CMK (cell line): Measurements from ENCODE around the gene ADORA1.

Source experiments
- DNase-seq: peaks from one replicate; pipeline ENCODE4 v3.0.0-alpha.2; 2010; ENCODE audit warnings: low read depth

Gene ADORA1

DNA sequence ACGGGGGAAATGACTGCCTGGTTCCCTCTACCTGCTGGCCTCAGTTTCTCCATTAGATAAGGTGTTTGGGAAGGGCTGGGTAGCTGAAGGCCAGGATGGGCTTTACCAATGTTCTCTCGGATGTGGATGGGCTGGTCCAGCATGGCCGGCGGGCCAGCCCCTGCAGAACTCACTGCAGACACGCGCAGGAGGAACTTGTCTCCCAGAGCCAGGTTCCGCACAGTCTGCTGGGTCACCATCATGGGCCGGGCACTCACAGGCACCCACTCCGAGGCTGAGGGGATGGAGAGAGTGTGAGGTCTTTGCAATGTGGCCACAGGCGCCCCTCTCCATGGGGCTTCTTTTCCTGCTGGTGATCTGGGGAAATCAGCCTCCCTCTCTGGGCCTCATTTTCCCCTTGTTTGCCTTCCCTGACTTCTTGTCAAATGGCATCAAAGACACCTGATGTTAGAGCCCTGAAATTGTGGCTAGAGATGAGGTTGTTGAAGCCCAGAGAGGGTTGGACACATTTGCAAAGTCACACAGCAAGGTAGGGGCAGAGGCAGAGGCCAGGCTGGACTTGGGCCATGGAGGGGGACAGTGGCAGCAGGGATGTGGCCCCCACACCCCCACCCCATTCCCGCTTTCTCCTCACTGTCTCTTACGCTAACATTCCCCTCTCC lies 46.9 kb downstream of the ADORA1 start:
- no peak for DNase-seq

DNA sequence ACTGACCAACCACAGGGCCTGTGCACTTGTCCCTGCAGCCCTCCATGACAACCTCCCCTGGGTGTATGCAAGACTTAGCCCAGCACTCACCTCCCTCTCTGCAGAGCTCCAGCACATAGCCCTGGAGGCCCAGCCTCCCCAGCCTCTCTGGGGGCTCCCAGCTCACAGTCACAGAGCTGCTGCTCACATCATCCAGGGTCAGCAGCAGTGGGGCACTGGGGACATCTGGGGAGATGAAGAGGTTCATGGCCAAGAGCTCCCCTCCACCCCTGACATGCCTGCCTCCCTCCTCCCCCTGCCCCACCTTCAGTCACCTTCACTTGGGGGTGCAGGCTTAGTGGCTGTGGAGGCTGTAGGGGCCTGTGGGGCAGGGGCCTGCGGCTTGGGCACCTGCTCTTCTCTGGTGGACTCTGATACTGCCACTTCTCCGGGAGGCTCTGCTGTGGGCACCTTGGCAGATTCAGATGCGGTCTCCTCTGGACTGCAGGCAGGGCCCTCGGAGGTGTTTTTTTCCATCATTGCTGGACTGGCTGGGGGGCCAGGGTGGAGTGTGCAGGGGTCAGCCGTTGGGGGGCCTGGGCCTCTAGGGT lies 47.8 kb downstream of the ADORA1 start, which contains the start of gene MYBPH:
MYBPH (minus strand) TSS at position 590 of the 590 bp plus-strand sequence; CDS start at position 519, 71 bp downstream.
- no peak for DNase-seq

DNA sequence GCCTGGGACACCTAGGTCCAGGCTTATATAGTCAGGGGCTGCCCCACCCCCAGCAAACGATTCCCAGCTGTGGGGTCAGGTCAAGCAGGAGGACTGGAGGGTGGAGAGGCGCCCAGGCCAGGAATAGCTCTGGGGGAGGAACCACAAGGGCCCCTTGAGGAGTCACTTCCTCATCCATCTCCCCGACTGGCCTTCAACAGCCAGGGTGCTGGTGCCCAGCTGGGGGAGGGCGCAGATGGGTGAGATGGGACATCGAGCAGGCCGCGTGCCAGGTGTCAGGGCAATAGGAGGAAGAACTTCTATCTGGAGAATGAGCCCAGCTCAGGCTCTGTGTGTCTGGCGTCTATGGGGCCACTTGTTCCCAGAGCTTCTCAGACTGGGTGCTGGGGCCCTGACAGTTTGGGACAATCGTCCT lies 48.3 kb downstream of the ADORA1 start:
- no peak for DNase-seq

DNA sequence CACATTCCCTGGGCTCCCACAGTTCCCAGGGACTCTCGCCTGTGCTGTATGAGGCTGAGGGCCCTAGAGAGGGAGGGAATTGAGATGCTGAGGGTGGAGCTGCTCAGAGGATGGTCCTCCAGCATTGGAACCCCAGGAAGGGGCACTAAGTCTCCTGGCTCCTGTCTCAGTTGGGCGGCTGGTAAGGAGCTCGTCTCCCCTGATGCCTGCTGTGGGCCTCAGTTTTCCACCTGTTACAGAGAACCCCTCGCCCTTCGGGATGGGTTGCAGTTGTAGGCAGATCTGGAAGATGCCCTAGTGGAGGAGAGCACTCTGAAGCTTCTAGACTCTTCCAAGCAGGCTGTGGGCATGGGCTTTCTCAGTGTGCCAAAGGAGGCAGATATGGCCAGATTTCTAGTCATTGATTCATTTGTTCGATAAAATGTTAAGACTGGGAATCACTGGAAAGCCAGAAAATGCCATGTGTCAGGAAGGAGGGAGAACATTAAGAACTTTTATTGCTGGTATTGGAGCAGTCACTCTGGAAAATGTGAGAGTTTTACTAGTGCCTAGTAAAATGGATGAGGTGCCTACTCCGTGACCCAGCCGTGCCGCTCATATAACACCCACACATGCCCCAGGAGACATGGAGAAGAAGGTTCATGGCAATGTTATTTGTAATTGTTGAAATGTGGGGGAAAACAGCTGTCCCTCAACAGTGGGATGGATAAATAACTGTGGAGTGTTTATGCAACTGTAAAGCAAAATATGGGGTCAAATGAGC lies 48.9 kb downstream of the ADORA1 start:
- no peak for DNase-seq

DNA sequence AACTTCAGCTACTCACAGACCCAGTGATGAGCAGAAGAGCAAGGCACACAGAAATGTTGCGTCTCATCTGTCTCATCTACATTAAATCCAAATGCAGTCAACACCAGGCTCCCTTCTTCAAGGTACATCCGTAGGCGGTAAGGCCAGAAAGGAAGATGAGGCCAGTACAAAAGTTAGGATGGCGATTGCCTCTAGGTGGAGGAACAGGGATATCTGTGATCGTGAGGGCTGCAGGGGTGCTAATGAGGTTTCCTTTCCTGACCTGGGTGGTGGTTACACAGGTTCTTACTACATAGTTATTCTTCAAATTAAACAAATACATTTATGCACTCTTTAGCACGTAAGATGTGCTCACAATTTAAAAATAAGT lies 49.5 kb downstream of the ADORA1 start:
- no peak for DNase-seq

DNA sequence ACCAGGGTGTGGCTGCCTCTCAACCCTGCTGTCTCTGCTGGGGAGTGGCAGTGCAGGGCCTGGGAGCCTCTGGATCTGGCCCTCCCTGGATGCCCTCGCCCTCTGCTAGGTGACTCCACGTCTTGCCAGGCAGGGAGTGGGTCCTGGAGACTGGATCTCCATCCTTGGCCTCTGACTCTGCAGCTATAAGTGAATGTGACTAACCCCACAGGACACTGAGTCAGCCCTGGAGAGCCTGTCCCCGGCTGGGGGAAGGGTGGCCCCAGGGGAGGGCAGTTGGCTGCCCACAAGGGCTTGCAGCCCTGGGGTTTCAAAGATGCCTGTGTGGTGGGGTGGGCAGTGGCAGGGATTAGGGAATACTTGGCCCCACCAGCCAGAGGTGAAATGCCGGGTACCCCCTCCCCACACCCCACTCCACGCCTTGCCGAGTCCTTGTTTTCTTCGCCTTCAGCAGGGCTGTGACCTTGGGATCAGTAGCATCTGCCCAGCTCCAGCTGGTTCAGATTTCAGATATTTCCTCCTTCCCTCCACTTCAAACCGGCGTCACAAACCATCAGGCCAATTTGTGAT lies 50.0 kb downstream of the ADORA1 start:
- no peak for DNase-seq

DNA sequence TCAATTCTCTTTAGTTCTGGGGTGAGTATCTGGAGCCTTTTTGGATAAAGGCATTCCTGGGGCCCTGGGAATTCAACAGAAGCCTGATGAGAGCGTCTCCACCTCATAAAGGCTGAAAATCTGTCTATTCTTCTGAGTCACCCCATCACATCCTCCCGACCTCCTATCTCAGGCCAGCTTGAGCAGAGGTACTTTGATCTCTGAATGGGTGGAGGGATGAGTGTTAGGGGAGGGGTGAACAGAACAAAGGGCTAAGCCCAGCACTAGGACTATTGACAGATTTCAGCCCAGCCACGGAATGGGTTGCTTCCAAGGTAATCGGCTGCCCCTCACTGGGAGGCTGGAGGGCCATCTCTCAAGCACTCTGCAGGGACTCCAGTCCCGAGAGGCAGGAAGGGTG lies 50.6 kb downstream of the ADORA1 start:
- no peak for DNase-seq

DNA sequence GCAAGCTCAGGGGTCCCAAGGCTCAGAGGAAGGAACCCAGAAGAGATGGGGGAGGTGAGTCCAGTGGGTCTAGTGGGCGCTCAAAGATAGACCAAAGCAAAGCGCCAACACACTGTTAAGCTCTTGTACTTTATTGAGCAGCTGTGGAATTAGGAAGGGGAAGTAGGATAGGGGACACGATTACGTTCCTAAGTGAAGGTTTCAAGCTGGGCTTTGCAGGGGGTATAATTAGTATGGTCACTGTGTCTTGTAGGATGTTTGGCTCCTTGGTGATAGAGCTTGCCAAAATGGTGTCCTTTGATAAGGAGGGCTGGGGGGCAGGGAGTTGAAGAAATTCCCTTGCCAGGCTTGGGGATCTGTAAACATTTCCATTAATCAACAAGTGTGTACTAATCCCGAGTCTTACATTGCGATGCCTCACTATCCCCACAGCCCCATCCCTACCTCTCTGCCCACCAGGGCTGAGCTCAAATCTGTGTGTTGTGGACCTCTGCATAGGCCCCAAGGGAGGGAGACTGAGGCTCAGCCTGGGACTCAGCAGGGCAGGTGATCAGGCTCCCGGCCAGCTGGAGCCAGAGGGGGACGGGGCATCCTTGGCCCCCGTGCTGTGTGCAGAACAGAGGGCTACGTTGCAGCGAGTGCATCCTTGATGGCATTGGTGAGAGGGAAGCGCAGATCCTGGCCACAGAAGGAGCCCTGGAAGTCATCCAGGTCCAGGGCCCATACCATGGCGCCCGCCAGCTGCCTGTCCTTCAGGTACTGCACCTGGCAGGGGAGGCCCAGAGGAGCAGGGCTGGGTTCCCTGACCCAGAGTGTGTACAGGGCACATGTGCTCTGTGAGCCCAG lies 51.5 kb downstream of the ADORA1 start:
- DNase-seq: no peak

DNA sequence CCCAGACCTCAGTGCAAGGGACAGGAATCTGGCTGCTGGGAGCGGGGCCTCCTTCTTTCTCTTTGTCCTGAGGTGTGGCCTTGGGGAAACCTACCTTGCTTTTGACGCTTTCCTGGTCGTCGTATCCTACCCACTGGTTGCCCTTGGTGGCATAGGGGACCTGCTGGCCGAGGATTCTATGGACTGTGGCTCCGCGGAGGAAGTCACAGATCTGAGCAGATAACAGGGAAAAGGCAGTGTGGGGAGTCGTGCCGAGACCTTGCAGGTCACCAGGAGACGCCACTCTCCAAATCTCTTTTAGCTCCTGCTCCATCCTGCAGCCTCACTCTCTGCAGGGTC lies 52.1 kb downstream of the ADORA1 start:
- no peak for DNase-seq

DNA sequence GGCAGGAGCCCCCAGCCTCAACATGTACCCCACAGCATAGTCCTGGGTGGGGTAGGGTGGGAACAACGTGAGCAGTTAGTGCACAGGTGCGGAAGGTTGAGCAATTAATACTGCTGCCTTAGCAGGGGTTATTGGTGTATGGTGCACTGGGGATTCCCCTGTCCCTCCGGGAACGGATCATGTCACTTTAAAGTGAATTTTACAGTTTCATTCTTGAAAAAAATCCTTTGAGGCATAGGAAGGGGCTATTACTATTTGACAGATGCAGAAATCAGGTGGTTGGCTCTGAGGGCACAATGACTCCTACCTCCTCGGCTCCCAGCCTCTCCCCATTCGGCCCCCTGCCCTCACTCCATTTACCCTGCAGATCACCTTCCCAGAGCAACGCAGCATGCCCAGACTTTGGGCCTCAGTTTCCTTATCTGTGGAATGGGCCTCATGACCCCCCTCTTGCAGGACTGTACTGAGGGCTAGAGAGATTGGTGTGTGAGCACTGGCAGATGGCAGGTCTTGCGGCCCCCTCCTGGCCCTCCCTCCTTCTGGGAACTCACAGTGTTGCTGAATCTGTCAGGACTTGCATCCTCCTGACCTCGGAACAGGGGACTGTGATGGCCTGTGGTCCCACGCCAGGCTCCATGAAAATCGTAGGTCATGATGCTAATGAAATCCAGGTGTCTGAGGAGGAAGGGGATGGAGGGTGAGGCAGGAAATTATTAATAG lies 53.2 kb downstream of the ADORA1 start:
- DNase-seq: no peak

DNA sequence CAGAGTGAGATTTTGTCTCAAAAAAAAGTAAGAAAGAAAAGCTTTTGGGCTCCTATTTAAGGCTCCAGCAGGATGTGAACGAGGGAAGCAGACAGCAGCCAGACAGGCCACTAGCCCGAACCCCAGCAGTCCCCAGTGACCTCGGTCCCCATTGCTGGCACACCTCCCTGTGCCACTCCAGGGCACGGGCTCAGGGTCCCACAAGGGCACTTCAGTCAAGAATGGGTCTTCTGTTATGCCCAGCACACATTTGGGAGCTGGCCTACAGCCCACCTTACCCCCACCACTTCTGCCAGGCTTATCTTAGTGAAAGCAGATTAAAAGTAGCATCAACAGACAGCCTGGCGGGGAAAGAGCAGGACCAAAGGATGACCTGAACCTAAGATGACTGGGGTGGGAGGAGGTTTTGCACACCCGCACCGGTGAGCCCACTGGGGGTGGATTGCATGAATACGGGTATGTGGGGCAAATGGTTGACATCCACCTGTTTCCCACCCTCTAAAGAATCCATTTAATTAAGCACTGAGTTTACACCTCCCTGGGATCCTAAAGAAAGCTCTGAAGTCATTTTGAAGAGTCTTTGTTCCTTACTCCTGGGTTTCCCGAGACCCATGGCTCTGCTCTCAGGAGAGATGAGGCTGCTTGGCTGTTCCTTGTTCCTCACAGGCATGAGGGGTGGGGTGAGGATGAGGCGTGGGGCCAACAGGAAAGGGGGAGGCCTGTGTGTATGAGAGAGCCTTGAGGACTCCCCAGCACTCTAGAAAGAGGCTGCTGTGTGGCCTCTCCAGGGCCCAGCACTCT lies 54.3 kb downstream of the ADORA1 start:
- no peak for DNase-seq

DNA sequence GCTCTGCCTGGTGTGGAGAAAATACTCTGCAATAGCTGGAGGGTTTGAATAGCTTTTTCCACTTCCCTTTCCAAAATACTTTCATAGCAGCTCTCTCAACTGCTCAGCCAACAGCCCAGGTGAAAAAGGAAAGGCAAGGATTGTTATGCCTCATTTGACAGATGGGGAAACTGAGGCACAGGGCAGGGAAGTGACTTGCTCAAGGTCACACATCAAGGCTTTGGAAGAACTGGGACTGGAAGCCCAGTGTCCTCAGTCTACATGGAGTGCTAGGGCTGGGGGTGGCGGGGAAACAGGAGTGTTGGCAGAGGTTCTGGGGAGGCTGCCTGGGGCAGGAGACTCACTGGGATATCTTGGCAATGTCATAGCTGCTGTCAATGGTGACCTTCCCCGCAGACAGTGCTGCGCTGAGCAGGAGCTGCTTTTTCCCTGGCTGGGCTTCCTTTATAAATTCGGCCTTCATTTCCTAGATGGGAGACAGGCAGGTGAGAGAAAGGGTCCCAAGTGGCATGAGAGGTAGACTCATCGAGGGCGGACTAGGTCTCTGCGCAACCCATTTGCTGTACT lies 54.9 kb downstream of the ADORA1 start:
- DNase-seq: no peak

DNA sequence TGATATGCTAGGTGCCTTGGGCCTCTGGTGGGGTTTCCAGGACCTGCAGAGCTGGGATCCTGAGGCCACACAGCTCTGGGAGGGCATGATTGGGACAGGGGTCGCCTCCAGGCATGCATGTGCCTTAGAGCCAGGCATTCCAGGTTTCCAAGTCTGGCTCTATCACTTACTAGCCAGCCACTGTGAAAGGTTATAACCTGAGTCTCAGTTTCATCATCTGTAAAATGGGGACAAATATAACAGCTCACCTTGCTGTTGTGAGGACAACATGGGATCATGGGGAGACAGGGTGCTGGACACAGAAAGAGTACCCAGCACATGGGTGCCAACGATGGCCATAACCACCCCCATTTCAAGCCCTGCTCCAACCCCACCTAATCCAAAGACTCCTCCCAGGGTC lies 56.3 kb downstream of the ADORA1 start:
- no peak for DNase-seq

DNA sequence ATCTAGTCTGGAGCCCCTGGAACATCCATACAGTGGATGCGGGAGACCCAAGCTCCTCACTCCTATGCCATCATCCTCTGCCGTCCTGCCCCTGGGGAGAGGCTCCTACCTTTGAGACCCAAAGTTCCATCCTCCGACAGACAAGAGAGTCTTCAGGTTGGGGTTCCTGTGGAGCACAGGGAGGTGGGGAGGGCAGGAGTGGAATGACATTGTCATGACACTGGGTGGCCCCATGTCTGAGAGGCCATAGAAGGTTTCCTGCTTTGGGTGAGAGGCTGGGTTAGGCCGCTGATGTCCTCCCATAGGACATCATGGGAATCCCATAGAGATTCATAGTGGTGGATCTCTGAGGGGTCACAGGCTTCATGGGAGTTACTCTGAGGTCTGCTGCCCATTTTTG lies 56.9 kb downstream of the ADORA1 start:
- no peak for DNase-seq

DNA sequence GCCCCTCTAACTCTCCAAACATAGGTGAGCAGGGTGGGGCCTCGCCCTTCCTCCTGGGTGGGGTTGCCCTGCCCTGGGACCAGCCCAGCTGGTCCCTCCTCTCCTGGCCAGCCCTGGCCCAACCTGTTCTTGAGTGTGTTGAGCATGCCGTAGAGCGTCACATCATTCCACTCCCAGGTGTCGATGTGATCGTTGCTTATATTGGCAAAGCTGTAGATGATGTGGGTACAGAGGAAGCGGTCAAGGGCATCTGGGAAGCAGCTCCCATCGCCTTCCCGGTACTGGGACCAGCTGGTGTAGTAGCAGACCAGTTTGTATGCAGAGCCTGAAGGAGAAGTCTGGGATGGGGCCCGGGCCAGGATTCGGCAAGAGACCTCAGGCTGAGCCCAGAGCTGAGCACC lies 57.5 kb downstream of the ADORA1 start:
- DNase-seq: no peak

DNA sequence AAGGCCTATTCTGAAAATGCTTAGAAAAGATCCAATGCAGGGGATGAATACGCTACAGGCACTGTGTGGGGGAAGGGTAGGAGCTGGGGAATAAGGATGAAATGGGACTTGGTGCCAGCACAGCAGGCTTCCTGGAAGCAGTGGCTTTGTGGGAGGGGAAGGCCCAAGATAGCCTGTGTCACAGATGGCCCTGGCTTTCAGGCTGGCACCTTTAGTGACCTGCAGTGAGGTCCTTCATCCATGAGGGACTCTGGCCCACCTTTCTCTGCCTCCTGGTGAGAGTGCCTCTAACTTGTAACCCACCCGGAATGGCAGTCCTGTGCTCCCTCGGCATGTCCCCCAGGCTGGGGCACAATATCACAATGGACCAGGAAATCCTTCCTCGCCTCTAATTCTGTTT lies 58.1 kb downstream of the ADORA1 start:
- no peak for DNase-seq

DNA sequence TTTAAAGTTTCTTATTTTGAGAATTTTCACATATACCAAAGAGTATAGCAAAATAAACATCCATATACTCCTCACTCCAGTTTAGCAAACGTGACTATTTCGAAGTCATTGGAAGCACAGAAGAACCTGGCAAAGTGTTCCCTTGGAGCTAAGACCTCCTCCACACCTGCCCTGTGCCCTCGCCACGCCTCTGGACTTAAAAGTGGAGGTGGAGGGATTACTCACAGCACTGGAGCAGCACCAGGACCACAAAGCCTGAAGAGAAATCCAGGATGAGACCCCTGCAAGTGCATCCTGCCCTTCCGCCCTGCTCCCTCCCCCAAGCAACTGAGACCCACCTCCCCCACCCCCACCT lies 58.5 kb downstream of the ADORA1 start:
- DNase-seq: no peak

DNA sequence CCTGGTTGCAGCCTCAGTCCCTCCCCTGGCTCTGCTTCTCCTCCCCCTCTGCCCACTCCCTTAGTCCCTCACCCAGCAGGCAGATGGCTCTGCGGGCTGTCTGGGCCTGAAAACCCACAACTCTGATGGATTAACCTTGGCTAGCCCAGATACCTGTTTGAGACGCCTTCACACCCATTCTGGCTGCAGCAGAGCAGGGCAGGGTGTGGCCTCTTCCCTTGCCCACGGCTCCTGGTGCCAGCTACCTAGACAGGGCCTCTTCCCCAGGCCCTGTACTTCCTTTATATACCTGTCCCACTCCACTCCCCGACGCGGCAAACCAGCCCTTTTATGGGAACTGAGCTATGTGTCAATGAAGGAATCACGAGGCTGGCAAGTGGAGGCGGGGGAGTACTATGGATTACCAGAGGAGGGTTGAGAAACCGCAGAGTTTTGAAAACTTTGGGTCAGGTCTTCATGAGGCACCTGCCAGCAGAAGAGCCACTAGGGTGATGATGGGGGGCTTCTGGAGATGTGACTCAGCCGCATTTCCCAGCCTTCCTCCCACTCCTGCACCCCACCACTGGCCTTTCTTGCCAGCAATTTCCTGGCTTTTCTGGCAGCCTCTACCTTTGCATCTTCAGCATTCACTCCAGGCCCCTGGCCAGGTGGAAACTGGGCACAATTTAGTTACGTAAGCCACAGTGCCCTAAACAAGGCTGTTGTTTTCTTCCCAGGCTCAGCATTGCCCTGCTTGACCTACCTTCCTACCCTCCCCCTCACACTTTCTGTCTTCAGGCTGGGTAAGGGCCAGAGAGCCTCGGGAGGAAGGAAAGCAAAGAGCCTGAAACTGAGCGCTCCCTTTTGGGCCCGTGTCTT lies 59.1 kb downstream of the ADORA1 start, which contains the start of gene CHI3L1:
CHI3L1 (minus strand) TSS at position 259 of the 858 bp plus-strand sequence; CDS start at position 178, 81 bp downstream.
- DNase-seq: no peak

DNA sequence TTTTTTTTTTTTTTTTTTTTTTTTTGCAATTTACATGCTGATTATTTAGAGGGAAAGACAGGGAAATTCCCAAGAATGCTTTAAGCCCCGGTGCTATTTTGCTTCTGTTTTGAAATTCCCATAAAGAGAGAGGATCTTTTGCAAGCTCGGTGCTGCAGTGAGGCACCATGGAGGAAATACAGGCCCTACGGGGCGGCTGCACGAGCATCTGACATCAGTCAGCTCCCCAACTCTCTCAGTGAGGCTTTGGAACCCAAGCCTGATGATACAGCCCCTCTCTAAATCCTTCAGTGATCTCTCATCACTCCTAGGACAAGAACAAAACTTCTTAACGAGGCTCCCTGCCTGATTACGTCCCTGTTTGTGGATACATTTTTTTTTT lies 59.8 kb downstream of the ADORA1 start:
- DNase-seq: no peak
